SK-N-SH treated with all-trans-retinoic acid at 6 μM for 48 hours (cell line): ENCODE data around the gene LPP.

Source experiments
- ATAC-seq: fragments of 200-7000 bp; cut with Tn5 transposase; 3 replicates; pipeline ENCODE4 v1.9.1; 2020; ENCODE audit warnings: mild to moderate bottlenecking, moderate library complexity
- ARNTL ChIP-seq: fragments of 450-650 bp; formaldehyde crosslinking; IDR thresholded peaks from 2 replicates; pipeline ENCODE4 v1.5.0; 2020; ENCODE audit warnings: low read depth, mild to moderate bottlenecking, moderate library complexity, borderline replicate concordance
- BACH2 ChIP-seq: fragments of 250-450 bp; sonication (Bioruptor Pico); IDR thresholded peaks from 2 replicates; pipeline ENCODE4 v1.9.0; 2021; ENCODE audit warnings: mild to moderate bottlenecking, borderline replicate concordance
- CSDC2 ChIP-seq: fragments of 250-450 bp; sonication (Bioruptor Pico); IDR thresholded peaks from 2 replicates; pipeline ENCODE4 v1.5.0; 2020; ENCODE audit warnings: mild to moderate bottlenecking, moderate library complexity
- ESRRG ChIP-seq: fragments of 250-450 bp; sonication (Bioruptor Pico); IDR thresholded peaks from 2 replicates; pipeline ENCODE4 v1.6.1; 2021; ENCODE audit warnings: mild to moderate bottlenecking
- GLIS3 ChIP-seq: fragments of 250-450 bp; sonication (Bioruptor Pico); IDR thresholded peaks from 2 replicates; pipeline ENCODE4 v1.5.0; 2020; ENCODE audit warnings: mild to moderate bottlenecking, moderate library complexity
- ISL1 ChIP-seq: fragments of 250-450 bp; sonication (Bioruptor Pico); IDR thresholded peaks from 2 replicates; pipeline ENCODE4 v2.1.2; 2022; ENCODE audit warnings: mild to moderate bottlenecking, moderate library complexity
- OSR1 ChIP-seq: fragments of 250-450 bp; sonication (Bioruptor Pico); IDR thresholded peaks from 2 replicates; pipeline ENCODE4 v1.8.0; 2022; ENCODE audit warnings: moderate library complexity, mild to moderate bottlenecking, inconsistent platforms
- PPARA ChIP-seq: fragments of 250-450 bp; sonication (Bioruptor Pico); IDR thresholded peaks from 2 replicates; pipeline ENCODE4 v1.5.0; 2020; ENCODE audit warnings: mild to moderate bottlenecking, borderline replicate concordance
- RARB ChIP-seq: fragments of 250-450 bp; sonication (Bioruptor Pico); IDR thresholded peaks from 2 replicates; pipeline ENCODE4 v1.8.0; 2021; ENCODE audit warnings: mild to moderate bottlenecking, moderate library complexity
- SNAI2 ChIP-seq: fragments of 250-450 bp; sonication (Bioruptor Pico); IDR thresholded peaks from 2 replicates; pipeline ENCODE4 v1.5.0; 2020; ENCODE audit warnings: mild to moderate bottlenecking, moderate library complexity
- TCF4 ChIP-seq: fragments of 250-450 bp; sonication (Bioruptor Pico); IDR thresholded peaks from 2 replicates; pipeline ENCODE4 v1.8.0; 2021; ENCODE audit warnings: mild to moderate bottlenecking, moderate library complexity, borderline replicate concordance
- TOX ChIP-seq: fragments of 250-450 bp; sonication (Bioruptor Pico); IDR thresholded peaks from 2 replicates; pipeline ENCODE4 v1.8.0; 2021; ENCODE audit warnings: mild to moderate bottlenecking, moderate library complexity, borderline replicate concordance
- ZC3H10 ChIP-seq: fragments of 250-450 bp; sonication (Bioruptor Pico); IDR thresholded peaks from 2 replicates; pipeline ENCODE4 v1.5.1; 2021; ENCODE audit warnings: mild to moderate bottlenecking, moderate library complexity
- ZFP3 ChIP-seq: fragments of 250-450 bp; sonication (Bioruptor Pico); IDR thresholded peaks from 2 replicates; pipeline ENCODE4 v1.5.0; 2020; ENCODE audit warnings: mild to moderate bottlenecking, moderate library complexity
- ZFP30 ChIP-seq: fragments of 450-650 bp; formaldehyde crosslinking; IDR thresholded peaks from 2 replicates; pipeline ENCODE4 v1.5.0; 2022; ENCODE audit warnings: mild to moderate bottlenecking, moderate library complexity
- ZNF565 ChIP-seq: fragments of 450-650 bp; formaldehyde crosslinking; conservative IDR thresholded peaks from 2 replicates; pipeline ENCODE4 v1.5.0; 2020; ENCODE audit warnings: low read depth, mild to moderate bottlenecking, moderate library complexity
- ZNF70 ChIP-seq: fragments of 450-650 bp; formaldehyde crosslinking; IDR thresholded peaks from 2 replicates; pipeline ENCODE4 v1.5.0; 2020; ENCODE audit warnings: mild to moderate bottlenecking, moderate library complexity
- TF ChIP-seq, protein P1 (sequence below): fragments of 250-450 bp; sonication (Bioruptor Pico); IDR thresholded peaks from 2 replicates; pipeline ENCODE4 v1.5.1; 2020; ENCODE audit warnings: low read depth, mild to moderate bottlenecking, moderate library complexity
- TF ChIP-seq, protein P2 (sequence below): fragments of 250-450 bp; sonication (Bioruptor Pico); IDR thresholded peaks from 2 replicates; pipeline ENCODE4 v1.5.1; 2021; ENCODE audit warnings: mild to moderate bottlenecking, moderate library complexity
- TF ChIP-seq, protein P3 (sequence below): fragments of 250-450 bp; sonication (Bioruptor Pico); IDR thresholded peaks from 2 replicates; pipeline ENCODE4 v1.8.0; 2021; ENCODE audit warnings: low read depth, mild to moderate bottlenecking, moderate library complexity, borderline replicate concordance
- TF ChIP-seq, protein P4 (sequence below): fragments of 250-450 bp; sonication (Bioruptor Pico); IDR thresholded peaks from 2 replicates; pipeline ENCODE4 v1.8.0; 2020; ENCODE audit warnings: mild to moderate bottlenecking, moderate library complexity, borderline replicate concordance

Gene LPP

DNA sequence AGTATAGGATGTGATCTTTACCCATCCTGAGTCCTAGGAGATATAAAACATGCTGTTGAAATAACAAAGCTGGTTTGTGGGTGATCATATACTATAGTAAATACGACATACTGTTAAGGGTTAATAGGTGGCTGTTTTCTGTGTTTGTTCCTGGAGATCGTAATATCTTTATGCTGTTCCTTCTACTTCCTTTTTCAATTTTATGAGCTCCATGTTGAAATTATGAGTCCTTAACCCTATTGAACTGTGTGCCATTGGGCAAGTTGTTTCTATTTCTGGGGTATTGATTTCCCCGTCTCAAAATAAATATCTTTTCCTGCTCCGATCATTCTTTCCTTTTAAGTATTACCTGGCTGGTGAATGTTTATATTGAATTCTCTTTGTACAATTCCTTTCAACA, 115.1 kb downstream of the LPP start:
- TF ChIP-seq OSR1 (CRISPR knock-in tag) = no peak
- TF ChIP-seq ARNTL = no peak
- no peak for TF ChIP-seq TCF4 (CRISPR knock-in tag)
- TF ChIP-seq, protein P1, sequence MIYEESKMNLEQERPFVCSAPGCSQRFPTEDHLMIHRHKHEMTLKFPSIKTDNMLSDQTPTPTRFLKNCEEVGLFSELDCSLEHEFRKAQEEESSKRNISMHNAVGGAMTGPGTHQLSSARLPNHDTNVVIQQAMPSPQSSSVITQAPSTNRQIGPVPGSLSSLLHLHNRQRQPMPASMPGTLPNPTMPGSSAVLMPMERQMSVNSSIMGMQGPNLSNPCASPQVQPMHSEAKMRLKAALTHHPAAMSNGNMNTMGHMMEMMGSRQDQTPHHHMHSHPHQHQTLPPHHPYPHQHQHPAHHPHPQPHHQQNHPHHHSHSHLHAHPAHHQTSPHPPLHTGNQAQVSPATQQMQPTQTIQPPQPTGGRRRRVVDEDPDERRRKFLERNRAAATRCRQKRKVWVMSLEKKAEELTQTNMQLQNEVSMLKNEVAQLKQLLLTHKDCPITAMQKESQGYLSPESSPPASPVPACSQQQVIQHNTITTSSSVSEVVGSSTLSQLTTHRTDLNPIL (CRISPR knock-in tag) = no peak
- no peak for TF ChIP-seq ZNF70 (CRISPR knock-in tag)
- TF ChIP-seq ZFP3 = no peak
- no peak for TF ChIP-seq GLIS3 (CRISPR knock-in tag)
- TF ChIP-seq SNAI2 (CRISPR knock-in tag) = no peak
- no peak for TF ChIP-seq BACH2 (CRISPR knock-in tag)
- no peak for TF ChIP-seq CSDC2 (CRISPR knock-in tag)
- TF ChIP-seq ESRRG (CRISPR knock-in tag) = no peak
- TF ChIP-seq, protein P2, sequence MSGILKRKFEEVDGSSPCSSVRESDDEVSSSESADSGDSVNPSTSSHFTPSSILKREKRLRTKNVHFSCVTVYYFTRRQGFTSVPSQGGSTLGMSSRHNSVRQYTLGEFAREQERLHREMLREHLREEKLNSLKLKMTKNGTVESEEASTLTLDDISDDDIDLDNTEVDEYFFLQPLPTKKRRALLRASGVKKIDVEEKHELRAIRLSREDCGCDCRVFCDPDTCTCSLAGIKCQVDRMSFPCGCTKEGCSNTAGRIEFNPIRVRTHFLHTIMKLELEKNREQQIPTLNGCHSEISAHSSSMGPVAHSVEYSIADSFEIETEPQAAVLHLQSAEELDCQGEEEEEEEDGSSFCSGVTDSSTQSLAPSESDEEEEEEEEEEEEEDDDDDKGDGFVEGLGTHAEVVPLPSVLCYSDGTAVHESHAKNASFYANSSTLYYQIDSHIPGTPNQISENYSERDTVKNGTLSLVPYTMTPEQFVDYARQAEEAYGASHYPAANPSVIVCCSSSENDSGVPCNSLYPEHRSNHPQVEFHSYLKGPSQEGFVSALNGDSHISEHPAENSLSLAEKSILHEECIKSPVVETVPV (CRISPR knock-in tag) = no peak
- TF ChIP-seq RARB (CRISPR knock-in tag) = no peak
- no peak for TF ChIP-seq PPARA (CRISPR knock-in tag)
- TF ChIP-seq TOX = no peak
- no peak for ATAC-seq

DNA sequence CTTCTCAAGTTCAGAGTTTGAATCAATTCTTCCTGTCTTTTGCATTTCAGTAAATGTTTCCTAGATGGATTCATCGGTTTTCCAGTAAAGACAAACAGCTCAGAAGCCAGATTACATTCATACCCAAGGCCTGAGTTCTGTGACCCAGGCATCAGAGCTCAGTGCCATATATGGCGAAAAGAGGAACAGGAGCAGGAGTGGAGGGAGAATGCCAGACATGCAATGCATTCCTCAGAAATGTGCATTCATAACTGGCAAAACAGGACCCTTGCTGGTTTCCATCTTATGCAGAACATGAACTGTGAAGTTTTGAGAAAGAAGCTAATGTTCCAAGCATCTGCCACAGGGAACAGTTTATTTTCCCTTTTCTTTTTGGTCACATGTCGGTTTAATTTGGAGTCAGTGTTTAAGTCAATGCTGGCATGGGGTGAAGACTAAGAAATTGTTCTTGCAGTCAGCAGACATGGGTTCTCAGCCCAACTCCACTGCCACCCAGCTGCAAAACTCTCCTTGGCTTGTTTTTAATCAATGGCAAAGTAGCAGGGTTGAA, 116.5 kb downstream of the LPP start:
- ATAC-seq = peak; percentile 77

DNA sequence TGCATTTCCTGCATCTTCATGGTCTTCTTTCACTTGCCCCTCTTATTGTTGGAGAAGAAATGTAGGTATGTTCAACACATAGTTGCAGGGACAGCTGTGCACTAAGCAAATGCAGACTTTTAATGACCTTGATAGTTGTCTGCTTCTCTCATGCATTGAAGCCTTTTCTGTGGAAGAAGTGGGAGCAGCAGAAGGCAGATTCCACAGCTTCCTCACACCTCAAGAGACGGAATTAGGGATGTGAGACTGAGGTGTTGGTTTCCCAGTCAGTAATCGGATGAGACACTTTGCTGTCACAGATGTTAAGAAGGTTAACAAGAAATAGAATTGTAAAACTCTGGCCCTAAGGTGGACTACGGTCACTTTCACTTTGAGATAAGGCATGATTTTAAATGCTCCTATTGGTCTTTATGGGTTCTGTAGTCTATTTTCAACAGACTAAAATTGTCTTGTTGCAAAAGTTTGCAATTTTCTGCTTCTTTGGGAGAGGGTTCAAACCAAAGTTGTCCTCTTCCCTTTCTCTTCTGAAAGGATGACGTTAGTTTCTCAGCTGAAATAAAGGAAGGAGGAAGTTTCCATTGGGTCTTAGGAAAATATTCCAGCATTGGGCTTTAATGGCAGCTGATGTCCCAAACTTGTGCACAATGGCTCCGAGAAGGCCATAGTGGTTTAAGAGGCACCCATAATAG, 117.4 kb downstream of the LPP start:
- TF ChIP-seq, protein P3, sequence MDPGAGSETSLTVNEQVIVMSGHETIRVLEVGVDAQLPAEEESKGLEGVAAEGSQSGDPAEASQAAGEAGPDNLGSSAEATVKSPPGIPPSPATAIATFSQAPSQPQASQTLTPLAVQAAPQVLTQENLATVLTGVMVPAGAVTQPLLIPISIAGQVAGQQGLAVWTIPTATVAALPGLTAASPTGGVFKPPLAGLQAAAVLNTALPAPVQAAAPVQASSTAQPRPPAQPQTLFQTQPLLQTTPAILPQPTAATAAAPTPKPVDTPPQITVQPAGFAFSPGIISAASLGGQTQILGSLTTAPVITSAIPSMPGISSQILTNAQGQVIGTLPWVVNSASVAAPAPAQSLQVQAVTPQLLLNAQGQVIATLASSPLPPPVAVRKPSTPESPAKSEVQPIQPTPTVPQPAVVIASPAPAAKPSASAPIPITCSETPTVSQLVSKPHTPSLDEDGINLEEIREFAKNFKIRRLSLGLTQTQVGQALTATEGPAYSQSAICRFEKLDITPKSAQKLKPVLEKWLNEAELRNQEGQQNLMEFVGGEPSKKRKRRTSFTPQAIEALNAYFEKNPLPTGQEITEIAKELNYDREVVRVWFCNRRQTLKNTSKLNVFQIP (CRISPR knock-in tag) = no peak
- no peak for TF ChIP-seq ESRRG (CRISPR knock-in tag)
- no peak for TF ChIP-seq ZNF565 (CRISPR knock-in tag)
- no peak for TF ChIP-seq SNAI2 (CRISPR knock-in tag)
- ATAC-seq = no peak

More for the DNA sequence above, 116.5 kb downstream of the LPP start:
- TF ChIP-seq BACH2 (CRISPR knock-in tag) (no peak), ZFP30 (no peak), ARNTL (no peak), CSDC2 (CRISPR knock-in tag) (peak; percentile 79; the same call in 1 of the 2 replicates), ISL1 (CRISPR knock-in tag) (peak; percentile 36), SNAI2 (CRISPR knock-in tag) (no peak), GLIS3 (CRISPR knock-in tag) (no peak), TOX (0 out of 2 replicates have a peak, but pooled peaks have one; percentile 34), ZNF70 (CRISPR knock-in tag) (no peak), RARB (CRISPR knock-in tag) (no peak), ZNF565 (CRISPR knock-in tag) (no peak), ZFP3 (0 out of 2 replicates have a peak, but pooled peaks have one; percentile 55), ZC3H10 (CRISPR knock-in tag) (0 out of 2 replicates have a peak, but pooled peaks have one; percentile 36)
- TF ChIP-seq, protein P4, sequence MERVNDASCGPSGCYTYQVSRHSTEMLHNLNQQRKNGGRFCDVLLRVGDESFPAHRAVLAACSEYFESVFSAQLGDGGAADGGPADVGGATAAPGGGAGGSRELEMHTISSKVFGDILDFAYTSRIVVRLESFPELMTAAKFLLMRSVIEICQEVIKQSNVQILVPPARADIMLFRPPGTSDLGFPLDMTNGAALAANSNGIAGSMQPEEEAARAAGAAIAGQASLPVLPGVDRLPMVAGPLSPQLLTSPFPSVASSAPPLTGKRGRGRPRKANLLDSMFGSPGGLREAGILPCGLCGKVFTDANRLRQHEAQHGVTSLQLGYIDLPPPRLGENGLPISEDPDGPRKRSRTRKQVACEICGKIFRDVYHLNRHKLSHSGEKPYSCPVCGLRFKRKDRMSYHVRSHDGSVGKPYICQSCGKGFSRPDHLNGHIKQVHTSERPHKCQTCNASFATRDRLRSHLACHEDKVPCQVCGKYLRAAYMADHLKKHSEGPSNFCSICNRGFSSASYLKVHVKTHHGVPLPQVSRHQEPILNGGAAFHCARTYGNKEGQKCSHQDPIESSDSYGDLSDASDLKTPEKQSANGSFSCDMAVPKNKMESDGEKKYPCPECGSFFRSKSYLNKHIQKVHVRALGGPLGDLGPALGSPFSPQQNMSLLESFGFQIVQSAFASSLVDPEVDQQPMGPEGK (CRISPR knock-in tag) = 0 out of 2 replicates have a peak, but pooled peaks have one; percentile 14
